ENCODE measurements around the gene CLIP3.

Gene CLIP3

GRCh38 chr19:36031308-36031707 lies 1.4 kb downstream of the CLIP3 start:
- ChIA-PET CTCF (interaction anchor here (0.6 kb wide), 1 partner anchor 10 kb away, joined by 7 read pairs; no protein-coding TSS in a partner anchor), POLR2A (ENCODE audit: low non-redundant PET) (interaction anchor here (0.7 kb wide), 1 partner anchor 36 kb away, joined by 3 read pairs; no protein-coding TSS in a partner anchor)
- H3K27ac ChIP-seq: no peak overlapping the region
- DNase-seq (ENCODE audit: low spot score): no peak
- TF ChIP-seq, protein P1, sequence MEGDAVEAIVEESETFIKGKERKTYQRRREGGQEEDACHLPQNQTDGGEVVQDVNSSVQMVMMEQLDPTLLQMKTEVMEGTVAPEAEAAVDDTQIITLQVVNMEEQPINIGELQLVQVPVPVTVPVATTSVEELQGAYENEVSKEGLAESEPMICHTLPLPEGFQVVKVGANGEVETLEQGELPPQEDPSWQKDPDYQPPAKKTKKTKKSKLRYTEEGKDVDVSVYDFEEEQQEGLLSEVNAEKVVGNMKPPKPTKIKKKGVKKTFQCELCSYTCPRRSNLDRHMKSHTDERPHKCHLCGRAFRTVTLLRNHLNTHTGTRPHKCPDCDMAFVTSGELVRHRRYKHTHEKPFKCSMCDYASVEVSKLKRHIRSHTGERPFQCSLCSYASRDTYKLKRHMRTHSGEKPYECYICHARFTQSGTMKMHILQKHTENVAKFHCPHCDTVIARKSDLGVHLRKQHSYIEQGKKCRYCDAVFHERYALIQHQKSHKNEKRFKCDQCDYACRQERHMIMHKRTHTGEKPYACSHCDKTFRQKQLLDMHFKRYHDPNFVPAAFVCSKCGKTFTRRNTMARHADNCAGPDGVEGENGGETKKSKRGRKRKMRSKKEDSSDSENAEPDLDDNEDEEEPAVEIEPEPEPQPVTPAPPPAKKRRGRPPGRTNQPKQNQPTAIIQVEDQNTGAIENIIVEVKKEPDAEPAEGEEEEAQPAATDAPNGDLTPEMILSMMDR (conservative IDR thresholded peaks at IDR 0.05; ENCODE audit: low read depth): no peak

GRCh38 chr19:36030264-36031148 lies 2.2 kb downstream of the CLIP3 start:
- H3K27ac ChIP-seq: no peak overlapping the region
- ChIA-PET CTCF (interaction anchor here (0.6 kb wide), 2 partner anchors 10 to 174 kb away, joined by 5 to 7 read pairs; partner anchors contain the start of gene KIRREL2), POLR2A (ENCODE audit: low non-redundant PET) (interaction anchor here (0.7 kb wide), 2 partner anchors 22 to 35 kb away, joined by 3 to 12 read pairs; partner anchors contain the start of gene SYNE4)
- TF ChIP-seq, protein P1 (conservative IDR thresholded peaks at IDR 0.05; ENCODE audit: low read depth): no peak
- no peak for DNase-seq (ENCODE audit: low spot score)

DNA sequence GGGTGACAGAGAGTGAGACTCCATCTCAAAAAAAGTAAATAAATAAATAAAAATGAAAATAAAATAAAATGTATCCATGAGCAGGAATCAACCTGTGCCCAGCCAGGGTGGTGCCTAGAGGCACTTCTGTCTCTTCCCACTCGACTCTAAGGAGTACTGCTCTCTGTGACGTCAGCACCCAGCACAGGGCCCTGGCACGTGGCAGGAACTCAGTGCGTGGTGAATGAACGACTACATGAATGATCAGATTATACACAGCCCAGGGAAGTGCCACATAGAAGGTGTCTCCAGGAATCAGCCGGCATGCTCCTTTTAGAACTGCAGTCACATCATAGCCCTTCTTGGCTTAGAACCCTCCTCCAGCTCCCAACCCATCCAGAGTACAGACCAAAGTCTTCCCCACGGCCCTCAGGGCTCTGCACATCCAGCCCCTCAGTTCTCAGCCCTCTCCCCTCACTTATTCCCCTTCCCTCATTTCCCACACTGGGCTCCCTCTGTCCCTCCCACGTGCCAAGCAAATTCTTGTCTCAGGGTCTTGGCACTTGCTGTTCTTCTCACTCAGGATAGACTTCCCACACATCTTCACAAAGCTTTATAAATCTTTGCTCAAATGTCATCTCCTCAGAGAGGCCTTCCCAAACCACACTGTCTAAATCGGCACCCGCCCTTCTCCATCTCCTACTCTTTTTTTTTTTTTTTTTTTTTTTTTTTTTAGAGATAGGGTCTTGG lies 4.2 kb downstream of the CLIP3 start:
- TF ChIP-seq, protein P1 (conservative IDR thresholded peaks at IDR 0.05; ENCODE audit: low read depth): no peak
- H3K27ac ChIP-seq: peak overlapping the region; percentile 20; the same call in 1 of the 2 replicates
- ChIA-PET CTCF (no interaction called here), POLR2A (ENCODE audit: low non-redundant PET) (no interaction called here)
- DNase-seq (ENCODE audit: low spot score): no peak

GRCh38 chr19:36027696-36028095 lies 5.0 kb downstream of the CLIP3 start:
- ChIA-PET CTCF (no interaction called here), POLR2A (ENCODE audit: low non-redundant PET) (no interaction called here)
- no peak overlapping the region for H3K27ac ChIP-seq
- DNase-seq (ENCODE audit: low spot score): no peak
- TF ChIP-seq, protein P1 (conservative IDR thresholded peaks at IDR 0.05; ENCODE audit: low read depth): no peak

GRCh38 chr19:36026091-36026876 lies 6.4 kb downstream of the CLIP3 start:
- TF ChIP-seq, protein P1 (conservative IDR thresholded peaks at IDR 0.05; ENCODE audit: low read depth): no peak
- CTCF ChIA-PET: no interaction called here
- H3K27ac ChIP-seq: no peak overlapping the region
- DNase-seq (ENCODE audit: low spot score): no peak
- POLR2A ChIA-PET (ENCODE audit: low non-redundant PET): no interaction called here

- CTCF ChIA-PET: no interaction called here
- DNase-seq (ENCODE audit: low spot score): no peak
- H3K27ac ChIP-seq: no peak overlapping the region
- POLR2A ChIA-PET (ENCODE audit: low non-redundant PET): no interaction called here
- TF ChIP-seq, protein P1 (conservative IDR thresholded peaks at IDR 0.05; ENCODE audit: low read depth): no peak
Observed at GRCh38 chr19:36025541-36025940, 7.1 kb downstream of the CLIP3 start.
